COLO668 (cell line): Measurements from ENCODE around the gene NFX1.
"Not testable (repeated sequence)": the region's sequence is repeated elsewhere in the genome, so short reads cannot be mapped to it uniquely, and the experiment has no call there.

Experiments
- DNase-seq: peaks from one replicate; lab custom pipeline; 2025; ENCODE audit not compliant: unreplicated experiment; lab: John Stamatoyannopoulos, UW

Gene NFX1

GRCh38 chr9:33306037-33306436 is 15.7 kb downstream of the NFX1 start:
- DNase-seq, result no peak

- no peak for DNase-seq
Measured at GRCh38 chr9:33307067-33307466, 16.8 kb downstream of the NFX1 start.

GRCh38 chr9:33309903-33310302 is 19.6 kb downstream of the NFX1 start:
- DNase-seq, result no peak

GRCh38 chr9:33310748-33311147 is 20.4 kb downstream of the NFX1 start:
- no peak for DNase-seq

GRCh38 chr9:33311953-33312352 is 21.6 kb downstream of the NFX1 start:
- DNase-seq, result no peak

- no peak for DNase-seq
Measured at GRCh38 chr9:33315371-33315770, 25.1 kb downstream of the NFX1 start.

- not testable (repeated sequence) for DNase-seq
Measured at GRCh38 chr9:33317136-33317535, 26.8 kb downstream of the NFX1 start.

GRCh38 chr9:33318225-33318624 is 27.9 kb downstream of the NFX1 start:
- no peak for DNase-seq

- DNase-seq, result no peak
Measured at GRCh38 chr9:33318781-33319180, 28.5 kb downstream of the NFX1 start.

GRCh38 chr9:33320230-33320567 is 29.9 kb downstream of the NFX1 start:
- DNase-seq, result no peak

GRCh38 chr9:33320568-33321261 is 30.4 kb downstream of the NFX1 start:
- no peak for DNase-seq

- no peak for DNase-seq
Measured at GRCh38 chr9:33329117-33329563, 38.8 kb downstream of the NFX1 start.

- no peak for DNase-seq
Measured at GRCh38 chr9:33329979-33330378, 39.7 kb downstream of the NFX1 start.

GRCh38 chr9:33331377-33331891 is 41.1 kb downstream of the NFX1 start:
- DNase-seq, result no peak

- DNase-seq, result no peak
Measured at GRCh38 chr9:33332011-33332410, 41.7 kb downstream of the NFX1 start.

GRCh38 chr9:33332956-33333355 is 42.6 kb downstream of the NFX1 start:
- not testable (repeated sequence) for DNase-seq

- no peak for DNase-seq
Measured at GRCh38 chr9:33340186-33340585, 49.9 kb downstream of the NFX1 start.

- DNase-seq, result no peak
Measured at GRCh38 chr9:33341182-33341581, 50.9 kb downstream of the NFX1 start.

- no peak for DNase-seq
Measured at GRCh38 chr9:33344145-33344544, 53.8 kb downstream of the NFX1 start.

- DNase-seq, result no peak
Measured at GRCh38 chr9:33346564-33346963, 56.2 kb downstream of the NFX1 start.

GRCh38 chr9:33348998-33349397 is 58.7 kb downstream of the NFX1 start:
- DNase-seq, result no peak

GRCh38 chr9:33349743-33350142 is 59.4 kb downstream of the NFX1 start:
- no peak for DNase-seq

GRCh38 chr9:33350310-33350709 is 60.0 kb downstream of the NFX1 start:
- no peak for DNase-seq
